ENCODE data around the gene TTC13. TPM values are rescaled to one million over a fixed set of nuclear protein-coding genes. Genes with fewer than 3 reads are reported as not detected.
A peak's percentile ranks its signal among the peaks of the same experiment; 100 is the strongest.

The TTC13 gene
- total and polyA plus RNA-seq, 2 of the 4 experiments (the other 2 are of a cell fraction), result 6.1 to 9.1 TPM

GRCh38 chr1:230915078-230915477 lies 63.6 kb downstream of the TTC13 start:
- in situ Hi-C loops (cut with MboI; ENCODE audit: low sequenced_read_pairs), result loop anchor here (5.0 kb wide), 1 partner anchor 297 kb away; no protein-coding TSS in a partner anchor
- H3K18ac ChIP-seq (ENCODE audit: low read depth, low read length), result no peak overlapping the region
- no peak overlapping the region for H3K27ac ChIP-seq (ENCODE audit: insufficient read depth, low read length)
- no peaks in the 10 kb centered on the region; the same call in none of the 2 replicates for H3K36me3 ChIP-seq (ENCODE audit: control insufficient read depth, insufficient read depth, low read length)
- no peak overlapping the region for H3K4me3 ChIP-seq (ENCODE audit: insufficient read depth, low read depth, low read length)
- no peak overlapping the region for H3K9ac ChIP-seq (ENCODE audit: low read depth, low read length)
- no peak for ATAC-seq (ENCODE audit: low read depth)
- H2BK120ac ChIP-seq (ENCODE audit: low read depth, low read length), result no peak overlapping the region
- H4K5ac ChIP-seq (ENCODE audit: low read depth, low read length), result no peak overlapping the region
- H3K9me1 ChIP-seq (ENCODE audit: insufficient read depth, low read length), result peaks cover 11% of the 10 kb centered on the region
- H3K4ac ChIP-seq (ENCODE audit: low read depth, low read length), result no peak overlapping the region; the same call in 1 of the 2 replicates
- H2AK9ac ChIP-seq (replicated peaks; ENCODE audit: low read depth, low read length, poor library complexity), result no peak overlapping the region
- intact Hi-C loops (cut with micrococcal nuclease), result loop anchor here (10.0 kb wide), 1 partner anchor 490 kb away; the partner anchor contains the start of gene PGBD5
- H2AFZ ChIP-seq (replicated peaks; ENCODE audit: low read length, poor library complexity), result no peak overlapping the region
- no TSS peak for BruUV-seq (replicated peaks)
- H2AK5ac ChIP-seq (ENCODE audit: low read depth, low read length), result no peak overlapping the region
- no peak overlapping the region for H3K14ac ChIP-seq (replicated peaks; ENCODE audit: low read depth, low read length)
- no peak overlapping the region for H2BK5ac ChIP-seq (ENCODE audit: low read depth, low read length, poor library complexity, severe bottlenecking)
- no peak overlapping the region for H2BK20ac ChIP-seq (ENCODE audit: low read depth, low read length)
- no peak overlapping the region for H3K4me2 ChIP-seq (ENCODE audit: low read depth, low read length)
- POLR2A ChIA-PET (ENCODE audit: unreplicated experiment), result no interaction called here
- no peaks in the 10 kb centered on the region for H3K27me3 ChIP-seq (ENCODE audit: control insufficient read depth, insufficient read depth, low read length)
- H3K23ac ChIP-seq (ENCODE audit: low read depth, low read length), result 0 out of 2 replicates have a peak overlapping the region, but pooled peaks have one; percentile 35
- H3K4me1 ChIP-seq (ENCODE audit: control insufficient read depth, insufficient read depth, low read length), result peaks cover 6% of the 10 kb centered on the region; the same call in 1 of the 2 replicates
- DNase-seq, result peak; percentile 23
- H4K20me1 ChIP-seq (ENCODE audit: insufficient read depth, low read length), result no peaks in the 10 kb centered on the region
- H4K8ac ChIP-seq (ENCODE audit: low read depth in 2 of 2, low read length in 2 of 2), result no peak overlapping the region
- H2BK15ac ChIP-seq (ENCODE audit: low read depth, low read length), result no peak overlapping the region
- dilution Hi-C loops (cut with HindIII; ENCODE audit: low sequenced_read_pairs, unreplicated experiment), result no loop called here
- H4K91ac ChIP-seq (ENCODE audit: insufficient read depth, low read depth, low read length), result no peak overlapping the region
- no peak overlapping the region for H3K56ac ChIP-seq (ENCODE audit: extremely low read depth, insufficient read depth, low read length)
- TF ChIP-seq MAZ (IDR thresholded peaks at IDR 0.05; ENCODE audit: borderline replicate concordance, low read depth, low read length) (no peak), FOS (IDR thresholded peaks at IDR 0.05; ENCODE audit: low read depth, low read length) (no peak)
- CTCF ChIA-PET, result no interaction called here
- H3K79me1 ChIP-seq (ENCODE audit: low read depth in 1 of 2, low read length in 2 of 2), result no peaks in the 10 kb centered on the region
- H3K9me3 ChIP-seq (ENCODE audit: control insufficient read depth, insufficient read depth, low read length), result no peaks in the 10 kb centered on the region
